ENCODE results near the gene SLC10A2. TPM values are rescaled to one million over a fixed set of nuclear protein-coding genes. Genes with fewer than 3 reads are reported as not detected.
"Not testable (repeated sequence)": the region's sequence is repeated elsewhere in the genome, so short reads cannot be mapped to it uniquely, and the experiment has no call there.

Gene SLC10A2
- total RNA-seq, result not detected in 2 replicates

DNA sequence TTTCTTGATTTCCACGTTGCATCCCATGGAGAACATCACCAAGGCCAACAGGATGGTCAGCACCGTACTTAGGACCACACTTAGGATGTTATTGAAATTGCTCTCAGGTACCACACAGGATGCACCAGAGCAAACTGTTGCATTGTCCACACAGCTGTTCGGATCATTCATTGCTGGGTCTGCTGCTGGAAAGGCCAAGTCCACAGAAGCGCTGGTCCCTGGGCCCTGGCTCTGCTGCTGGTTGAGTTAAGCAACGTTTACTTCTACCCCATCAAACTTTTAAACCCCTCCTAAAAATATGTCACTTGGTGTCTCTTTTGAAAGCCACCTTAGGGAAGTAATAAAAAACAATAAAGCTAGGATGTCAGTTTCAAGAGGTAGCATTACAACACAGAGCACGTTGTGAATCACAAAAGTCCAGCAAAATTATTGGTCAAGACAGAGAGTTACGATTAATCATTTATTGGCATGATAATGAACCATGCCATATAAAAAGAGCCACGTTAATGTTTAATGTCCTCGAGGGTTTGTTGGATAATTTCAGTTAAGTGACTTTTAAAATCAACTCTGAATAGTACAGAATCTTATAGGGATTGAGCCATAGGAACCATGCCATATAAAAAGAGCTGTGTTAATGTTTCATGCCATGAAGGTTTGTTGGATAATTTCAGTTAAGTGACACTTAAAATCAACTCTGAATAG, at the start of gene SLC10A2:
TSS of gene SLC10A2 (minus strand) at position 339 of the 702 bp plus-strand sequence. CDS start at position 171, 168 bp downstream.
- DNase-seq (ENCODE audit: insufficient read length, low spot score, missing footprints), result no peak
- Histone ChIP-seq H3K27me3 (ENCODE audit: insufficient read depth, low read length) (no peaks in the 10 kb centered on the region), H2AFZ (ENCODE audit: low read length) (no peak within 1 kb of the TSS), H3K9me3 (ENCODE audit: low read depth, low read length) (peaks cover 2% of the 10 kb centered on the region), H3K79me2 (ENCODE audit: insufficient read depth, low read length) (no peaks in the 10 kb centered on the region), H3K4me3 (ENCODE audit: insufficient read depth, low read length) (no peak within 1 kb of the TSS), H3K27ac (ENCODE audit: low read depth, low read length) (no peak within 1 kb of the TSS), H3K4me1 (ENCODE audit: insufficient read depth, low read length) (no peaks in the 10 kb centered on the region), H3K36me3 (ENCODE audit: insufficient read depth, low read length) (no peaks in the 10 kb centered on the region), H3K4me2 (ENCODE audit: insufficient read depth, low read length) (no peak within 1 kb of the TSS), H4K20me1 (ENCODE audit: insufficient read depth, low read length) (no peaks in the 10 kb centered on the region)
- TF ChIP-seq CTCF (IDR thresholded peaks at IDR 0.05; ENCODE audit: extremely low read depth, low read depth, low read length), result no peak

DNA sequence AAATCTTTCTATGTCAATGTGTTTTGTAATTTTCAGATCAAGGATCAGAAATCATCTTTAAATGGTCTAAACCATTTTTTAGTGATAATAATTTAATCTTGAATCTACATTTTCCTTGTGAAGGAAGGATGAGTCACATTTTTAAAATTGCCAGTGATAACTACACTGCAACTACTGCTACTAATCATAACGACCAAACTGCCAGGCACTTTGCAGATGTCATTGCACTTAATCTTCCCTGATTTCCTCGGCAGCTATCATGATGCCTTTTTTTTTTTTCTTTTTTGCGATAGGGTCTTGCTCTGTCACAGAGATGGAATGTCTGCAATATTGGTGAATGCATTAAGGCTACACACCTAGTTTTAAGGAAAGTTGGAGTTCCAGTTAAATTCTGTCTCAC, 41.4 kb upstream of the SLC10A2 start:
- TF ChIP-seq CTCF (IDR thresholded peaks at IDR 0.05; ENCODE audit: extremely low read depth, low read depth, low read length), result no peak
- Histone ChIP-seq H3K4me3 (ENCODE audit: insufficient read depth, low read length) (no peak overlapping the region), H3K27ac (ENCODE audit: low read depth, low read length) (no peak overlapping the region), H3K27me3 (ENCODE audit: insufficient read depth, low read length) (no peaks in the 10 kb centered on the region), H3K9me3 (ENCODE audit: low read depth, low read length) (peaks cover 3% of the 10 kb centered on the region), H3K36me3 (ENCODE audit: insufficient read depth, low read length) (no peaks in the 10 kb centered on the region), H3K4me2 (ENCODE audit: insufficient read depth, low read length) (no peak overlapping the region), H3K79me2 (ENCODE audit: insufficient read depth, low read length) (no peaks in the 10 kb centered on the region), H2AFZ (ENCODE audit: low read length) (no peak overlapping the region), H4K20me1 (ENCODE audit: insufficient read depth, low read length) (no peaks in the 10 kb centered on the region), H3K4me1 (ENCODE audit: insufficient read depth, low read length) (no peaks in the 10 kb centered on the region)
- no peak for DNase-seq (ENCODE audit: insufficient read length, low spot score, missing footprints)

GRCh38 chr13:103104340-103104739, 38.1 kb upstream of the SLC10A2 start:
- no peak overlapping the region for H3K27ac ChIP-seq (ENCODE audit: low read depth, low read length)
- TF ChIP-seq CTCF (IDR thresholded peaks at IDR 0.05; ENCODE audit: extremely low read depth, low read depth, low read length), result no peak
- H3K4me2 ChIP-seq (ENCODE audit: insufficient read depth, low read length), result no peak overlapping the region
- H3K4me1 ChIP-seq (ENCODE audit: insufficient read depth, low read length), result no peaks in the 10 kb centered on the region
- no peaks in the 10 kb centered on the region for H3K27me3 ChIP-seq (ENCODE audit: insufficient read depth, low read length)
- H3K79me2 ChIP-seq (ENCODE audit: insufficient read depth, low read length), result no peaks in the 10 kb centered on the region
- H3K9me3 ChIP-seq (ENCODE audit: low read depth, low read length), result no peaks in the 10 kb centered on the region
- H3K4me3 ChIP-seq (ENCODE audit: insufficient read depth, low read length), result no peak overlapping the region
- no peaks in the 10 kb centered on the region for H3K36me3 ChIP-seq (ENCODE audit: insufficient read depth, low read length)
- DNase-seq (ENCODE audit: insufficient read length, low spot score, missing footprints), result no peak
- H4K20me1 ChIP-seq (ENCODE audit: insufficient read depth, low read length), result no peaks in the 10 kb centered on the region
- no peak overlapping the region for H2AFZ ChIP-seq (ENCODE audit: low read length)

DNA sequence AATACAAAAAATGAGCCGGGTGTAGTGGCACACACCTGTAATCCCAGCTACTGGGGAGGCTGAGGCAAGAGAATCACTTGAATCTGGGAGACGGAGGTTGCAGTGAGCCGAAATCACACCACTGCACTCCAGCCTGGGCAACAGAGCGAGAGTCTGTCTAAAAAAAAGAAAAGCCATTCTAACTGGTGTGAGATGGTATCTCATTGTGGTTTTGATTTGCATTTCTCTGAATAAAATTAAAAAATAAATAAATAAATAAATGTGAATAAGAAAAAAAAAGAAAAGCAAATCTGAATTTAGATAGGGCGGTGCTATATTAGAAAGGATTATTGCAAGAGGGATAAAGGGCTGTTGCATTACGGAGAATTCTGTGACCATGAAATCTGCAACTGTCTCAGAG, 37.2 kb upstream of the SLC10A2 start:
- not testable (repeated sequence) for H3K27ac ChIP-seq (ENCODE audit: low read depth, low read length); H4K20me1 ChIP-seq (ENCODE audit: insufficient read depth, low read length); H3K27me3 ChIP-seq (ENCODE audit: insufficient read depth, low read length); H3K9me3 ChIP-seq (ENCODE audit: low read depth, low read length); H3K4me2 ChIP-seq (ENCODE audit: insufficient read depth, low read length); H3K4me1 ChIP-seq (ENCODE audit: insufficient read depth, low read length); DNase-seq (ENCODE audit: insufficient read length, low spot score, missing footprints); H3K79me2 ChIP-seq (ENCODE audit: insufficient read depth, low read length); H3K36me3 ChIP-seq (ENCODE audit: insufficient read depth, low read length); H2AFZ ChIP-seq (ENCODE audit: low read length); H3K4me3 ChIP-seq (ENCODE audit: insufficient read depth, low read length)

Measured in osteoblast (primary cell).